ENCODE data around the gene ADGRG1. TPM values are rescaled to one million over a fixed set of nuclear protein-coding genes. Genes with fewer than 3 reads are reported as not detected.

Gene ADGRG1
- total RNA-seq, 4 donors from 2014 or later = 40.0 to 55.3 (median 45.7) TPM

- TF ChIP-seq POLR2A (IDR thresholded peaks at IDR 0.05) (no peak), EP300 (IDR thresholded peaks at IDR 0.05; ENCODE audit: low read depth) (no peak), POLR2AphosphoS5 (IDR thresholded peaks at IDR 0.05) (no peak), CTCF (IDR thresholded peaks at IDR 0.05) (no peak)
- WGBS, 2 donors (ENCODE audit: low coverage in 1 of 2) = 87 to 100% methylated on average over 1 to 10 of the region's 10 CpGs
- Histone ChIP-seq H3K27ac (no peak overlapping the region), H3K27me3 (no peaks in the 10 kb centered on the region), H3K9me3 (no peaks in the 10 kb centered on the region), H3K4me3 (no peak overlapping the region), H3K4me1 (no peaks in the 10 kb centered on the region), H3K36me3 (no peaks in the 10 kb centered on the region)
- DNase-seq = no peak
- intact Hi-C loops (cut with DNase I; ENCODE audit: low total_unique reads) (no loop called here), in situ Hi-C loops (cut with MboI; ENCODE audit: low pct_ligation_motif_present in 1 of 4, low pct_unique_long_range_greater_than_20kb in 1 of 4, low sequenced_read_pairs in 3 of 4) (loop anchor here in 1 of 4 donors (10.0 kb wide), 1 partner anchor 57 kb away; no protein-coding TSS in a partner anchor)
Measured at GRCh38 chr16:57651344-57652333, 23.2 kb downstream of the ADGRG1 start.

GRCh38 chr16:57652695-57653471 lies 24.5 kb downstream of the ADGRG1 start:
- 90% methylated on average over 22 of the region's 23 CpGs; no CpG with 5 or more reads in 1 of the 2 donors for WGBS, 2 donors (ENCODE audit: low coverage in 1 of 2)
- TF ChIP-seq EP300 (IDR thresholded peaks at IDR 0.05; ENCODE audit: low read depth) = no peak
- no peak for TF ChIP-seq POLR2A (IDR thresholded peaks at IDR 0.05)
- TF ChIP-seq POLR2AphosphoS5 (IDR thresholded peaks at IDR 0.05) = no peak
- TF ChIP-seq CTCF (IDR thresholded peaks at IDR 0.05) = no peak
- Histone ChIP-seq H3K27ac (no peak overlapping the region), H3K27me3 (no peaks in the 10 kb centered on the region), H3K4me3 (no peak overlapping the region), H3K4me1 (no peaks in the 10 kb centered on the region), H3K9me3 (no peaks in the 10 kb centered on the region), H3K36me3 (no peaks in the 10 kb centered on the region)
- in situ Hi-C loops (cut with MboI; ENCODE audit: low pct_ligation_motif_present in 1 of 4, low pct_unique_long_range_greater_than_20kb in 1 of 4, low sequenced_read_pairs in 3 of 4) (loop anchor here in 1 of 4 donors (10.0 kb wide), 1 partner anchor 58 kb away; no protein-coding TSS in a partner anchor), intact Hi-C loops (cut with DNase I; ENCODE audit: low total_unique reads) (no loop called here)
- DNase-seq = no peak

- no peak for TF ChIP-seq POLR2AphosphoS5 (IDR thresholded peaks at IDR 0.05)
- no peak for TF ChIP-seq CTCF (IDR thresholded peaks at IDR 0.05)
- TF ChIP-seq EP300 (IDR thresholded peaks at IDR 0.05; ENCODE audit: low read depth) = no peak
- TF ChIP-seq POLR2A (IDR thresholded peaks at IDR 0.05) = no peak
- DNase-seq = no peak
- 77% methylated on average over 16 of the region's 16 CpGs; no CpG with 5 or more reads in 1 of the 2 donors for WGBS, 2 donors (ENCODE audit: low coverage in 1 of 2)
- Histone ChIP-seq H3K27ac (no peak overlapping the region), H3K9me3 (no peaks in the 10 kb centered on the region), H3K36me3 (no peaks in the 10 kb centered on the region), H3K27me3 (no peaks in the 10 kb centered on the region), H3K4me3 (no peak overlapping the region), H3K4me1 (no peaks in the 10 kb centered on the region)
- in situ Hi-C loops (cut with MboI; ENCODE audit: low pct_ligation_motif_present in 1 of 4, low pct_unique_long_range_greater_than_20kb in 1 of 4, low sequenced_read_pairs in 3 of 4) (loop anchor here in 1 of 4 donors (10.0 kb wide), 1 partner anchor 59 kb away; no protein-coding TSS in a partner anchor), intact Hi-C loops (cut with DNase I; ENCODE audit: low total_unique reads) (no loop called here)
Measured at GRCh38 chr16:57653936-57654335, 25.5 kb downstream of the ADGRG1 start.

All from transverse colon (tissue), 4 donors.